Measurements from ENCODE around the gene PRRG2. TPM values are rescaled to one million over a fixed set of nuclear protein-coding genes. Genes with fewer than 3 reads are reported as not detected.

Gene PRRG2
- total RNA-seq, 1 experiment from 2014 or later, result 0.64 TPM

GRCh38 chr19:49565261-49565660, 15.9 kb upstream of the PRRG2 start:
- Histone ChIP-seq H3K27ac (ENCODE audit: low read length) (no peak overlapping the region), H3K36me3 (ENCODE audit: control insufficient read depth, insufficient read depth, low read length) (no peaks in the 10 kb centered on the region), H3K27me3 (ENCODE audit: control insufficient read depth, insufficient read depth, low read length) (no peaks in the 10 kb centered on the region), H3K4me1 (ENCODE audit: control insufficient read depth, insufficient read depth, low read length) (0 out of 2 replicates have a peak, but pooled peaks cover under 1% of the 10 kb centered on the region), H3K9me3 (ENCODE audit: control insufficient read depth, insufficient read depth, low read depth, low read length) (no peaks in the 10 kb centered on the region), H3K4me3 (ENCODE audit: low read depth in 2 of 2, low read length in 2 of 2) (no peak overlapping the region)
- TF ChIP-seq REST (IDR thresholded peaks at IDR 0.05; ENCODE audit: insufficient read depth in 1 of 2, low read depth in 2 of 2, low read length in 1 of 2) (no peak), TCF7L2 (IDR thresholded peaks at IDR 0.05; ENCODE audit: low read depth, low read length) (no peak)
- BruUV-seq (replicated peaks), result no TSS peak
- intact Hi-C loops (cut with micrococcal nuclease; ENCODE audit: unreplicated experiment) (no loop called here), in situ Hi-C loops (cut with HindIII; ENCODE audit: low pct_unique_long_range_greater_than_20kb, low sequenced_read_pairs) (no loop called here)
- ChIA-PET CTCF (interaction anchor here (0.6 kb wide), 1 partner anchor 121 kb away, joined by 8 read pairs; no protein-coding TSS in a partner anchor), POLR2A (no interaction called here)
- no peak for ATAC-seq
- DNase-seq (ENCODE audit: low read depth, low spot score), result no peak

- POLR2A ChIA-PET, result no interaction called here
- no TSS peak for BruUV-seq (replicated peaks)
- intact Hi-C loops (cut with micrococcal nuclease; ENCODE audit: unreplicated experiment) (no loop called here), in situ Hi-C loops (cut with HindIII; ENCODE audit: low pct_unique_long_range_greater_than_20kb, low sequenced_read_pairs) (no loop called here)
- H3K4me1 ChIP-seq (ENCODE audit: control insufficient read depth, insufficient read depth, low read length), result peaks cover 5% of the 10 kb centered on the region
- DNase-seq (ENCODE audit: low read depth, low spot score) (no peak), ATAC-seq (no peak)
- TF ChIP-seq TCF7L2 (IDR thresholded peaks at IDR 0.05; ENCODE audit: low read depth, low read length) (no peak), CTCF (IDR thresholded peaks at IDR 0.05) (no peak), SIN3A (IDR thresholded peaks at IDR 0.05; ENCODE audit: borderline replicate concordance, insufficient read depth, low read depth, low read length) (no peak), REST (IDR thresholded peaks at IDR 0.05; ENCODE audit: insufficient read depth in 1 of 2, low read depth in 2 of 2, low read length in 1 of 2) (no peak), POLR2AphosphoS5 (IDR thresholded peaks at IDR 0.05; ENCODE audit: low read depth, low read length) (no peak)
- H3K27ac ChIP-seq (ENCODE audit: low read length), result no peak overlapping the region
- CTCF ChIA-PET, result no interaction called here
- no peak overlapping the region for H3K4me3 ChIP-seq (ENCODE audit: low read depth in 2 of 2, low read length in 2 of 2)
- no peaks in the 10 kb centered on the region for H3K36me3 ChIP-seq (ENCODE audit: control insufficient read depth, insufficient read depth, low read length)
- no peaks in the 10 kb centered on the region for H3K9me3 ChIP-seq (ENCODE audit: control insufficient read depth, insufficient read depth, low read depth, low read length)
- H3K27me3 ChIP-seq (ENCODE audit: control insufficient read depth, insufficient read depth, low read length), result no peaks in the 10 kb centered on the region
Measured at GRCh38 chr19:49566302-49566701, 14.8 kb upstream of the PRRG2 start.
